Liver (tissue), 9 donors: Measurements from ENCODE around the gene COL20A1. TPM values are rescaled to one million over a fixed set of nuclear protein-coding genes. Genes with fewer than 3 reads are reported as not detected.

ENCODE experiments used
- DNase-seq: peaks from one replicate; pipeline ENCODE4 v3.0.0-alpha.2; 2017; ENCODE audit warnings: low spot score
- H3K27ac ChIP-seq, 2 donors: one replicate each; pipeline ENCODE4 v1.7.0; 2013; ENCODE audit warnings: inconsistent platforms in 2 of 2, low read length in 2 of 2, control low read depth in 1 of 2, low read depth in 1 of 2, mild to moderate bottlenecking in 1 of 2
- H3K27me3 ChIP-seq, 4 donors: one replicate each; pipeline versions ENCODE4 v1.6.1 to v1.7.0; 2013; ENCODE audit warnings: low read length in 3 of 4, inconsistent platforms in 1 of 4, mild to moderate bottlenecking in 1 of 4, moderate library complexity in 1 of 4; ENCODE audit not compliant: control insufficient read depth in 4 of 4, insufficient read depth in 4 of 4
- H3K36me3 ChIP-seq, 4 donors: one replicate each; pipeline versions ENCODE4 v1.6.1 to v1.7.0; 2013; ENCODE audit warnings: low read length in 3 of 4, mild to moderate bottlenecking in 3 of 4, low read depth in 1 of 4, moderate library complexity in 1 of 4; ENCODE audit not compliant: control insufficient read depth in 4 of 4, insufficient read depth in 3 of 4
- H3K4me1 ChIP-seq, 4 donors: one replicate each; pipeline versions ENCODE4 v1.6.1 to v1.7.0; 2013; ENCODE audit warnings: low read length in 3 of 4, mild to moderate bottlenecking in 3 of 4, moderate library complexity in 1 of 4; ENCODE audit not compliant: control insufficient read depth in 4 of 4, insufficient read depth in 4 of 4
- H3K4me3 ChIP-seq, 3 donors: one replicate each; pipeline versions ENCODE4 v1.6.1 to v1.7.0; 2013; ENCODE audit warnings: low read length in 3 of 3, control low read depth in 1 of 3, low read depth in 1 of 3, mild to moderate bottlenecking in 1 of 3
- H3K9ac ChIP-seq, 2 donors: one replicate each; pipeline ENCODE4 v1.7.0; 2013; ENCODE audit warnings: low read length in 2 of 2, mild to moderate bottlenecking in 2 of 2, moderate library complexity in 2 of 2, control low read depth in 1 of 2, low read depth in 1 of 2
- H3K9me3 ChIP-seq, 4 donors: one replicate each; pipeline versions ENCODE4 v1.6.1 to v1.7.0; 2013; ENCODE audit warnings: low read length in 3 of 4; ENCODE audit not compliant: control insufficient read depth in 4 of 4
- CTCF ChIP-seq: fragments of 150-350 bp; IDR thresholded peaks from 2 replicates; pipeline ENCODE4 v1.5.1; 2017; ENCODE audit warnings: improper control_type of control experiment, low read depth, low read length; ENCODE audit not compliant: missing input control
- EGR1 ChIP-seq, 2 donors: IDR thresholded peaks; 2 replicates each; pipeline ENCODE4 v1.6.1; 2016 to 2018; ENCODE audit warnings: antibody characterized with exemption in 2 of 2, low read depth in 2 of 2
- FOXA2 ChIP-seq: IDR thresholded peaks from 2 replicates; pipeline ENCODE4 v1.6.1; 2016; ENCODE audit warnings: antibody characterized with exemption
- GABPA ChIP-seq, 2 donors: IDR thresholded peaks in 1 of 2; conservative IDR thresholded peaks in 1 of 2; 2 replicates each; pipeline ENCODE4 v1.6.1; 2016; ENCODE audit warnings: antibody characterized with exemption in 2 of 2, mild to moderate bottlenecking in 1 of 2, moderate library complexity in 1 of 2
- HNF4A ChIP-seq, 2 donors: conservative IDR thresholded peaks; 2 replicates each; pipeline ENCODE4 v1.6.1; 2016; ENCODE audit warnings: antibody characterized with exemption in 2 of 2, mild to moderate bottlenecking in 2 of 2
- HNF4G ChIP-seq: IDR thresholded peaks from 2 replicates; pipeline ENCODE4 v1.6.1; 2016; ENCODE audit warnings: antibody characterized with exemption
- JUND ChIP-seq, 2 donors: IDR thresholded peaks; 2 replicates each; pipeline ENCODE4 v1.6.1; 2016; ENCODE audit warnings: antibody characterized with exemption in 2 of 2
- NR2F2 ChIP-seq: IDR thresholded peaks from 2 replicates; pipeline ENCODE4 v1.6.1; 2016; ENCODE audit warnings: antibody characterized with exemption
- RAD21 ChIP-seq, 2 donors: IDR thresholded peaks; 2 replicates each; pipeline ENCODE4 v1.6.1; 2016; ENCODE audit warnings: antibody characterized with exemption in 2 of 2, mild to moderate bottlenecking in 2 of 2
- REST ChIP-seq: IDR thresholded peaks from 2 replicates; pipeline ENCODE4 v1.6.1; 2016; ENCODE audit warnings: antibody characterized with exemption, mild to moderate bottlenecking
- RXRA ChIP-seq, 2 donors: IDR thresholded peaks; 2 replicates each; pipeline ENCODE4 v1.6.1; 2017 to 2018; ENCODE audit warnings: antibody characterized with exemption in 2 of 2, mild to moderate bottlenecking in 1 of 2
- SP1 ChIP-seq: IDR thresholded peaks from 2 replicates; pipeline ENCODE4 v1.6.1; 2018; ENCODE audit warnings: antibody characterized with exemption, mild to moderate bottlenecking
- TAF1 ChIP-seq: conservative IDR thresholded peaks from 2 replicates; pipeline ENCODE4 v1.6.1; 2016; ENCODE audit warnings: antibody characterized with exemption, mild to moderate bottlenecking
- YY1 ChIP-seq: IDR thresholded peaks from 2 replicates; pipeline ENCODE4 v1.6.1; 2016; ENCODE audit warnings: antibody characterized with exemption, mild to moderate bottlenecking
- ZBTB33 ChIP-seq: IDR thresholded peaks from 2 replicates; pipeline ENCODE4 v1.6.1; 2016; ENCODE audit warnings: antibody characterized with exemption
- WGBS: extraction: QIAGEN DNeasy Blood & Tissue Kit; methylation state at CpG from one replicate; pipeline ENCODE4 v1.1.7; 2013; 5-methylcytosine and 5-hydroxymethylcytosine counted together
- polyA plus RNA-seq, 2 donors: library from polyadenylated mRNA; stranded (reverse) in 1 of 2; unstranded in 1 of 2; fragments of 200-250 nt in 1 of 2; fragments of >200 nt in 1 of 2; fragmentation: Nextera tagmentation in 1 of 2; extraction: Ambion mirVana in 1 of 2; gene quantifications; one replicate each; pipeline versions ENCODE4 v1.2.1 to v1.2.3, GENCODE V29; 2013 to 2015
- total RNA-seq, 2 donors: library from RNA; depleted of rRNA; stranded (reverse); fragments of >200 nt; gene quantifications; one replicate each; pipeline ENCODE4 v1.2.3, GENCODE V29; 2014
- TF ChIP-seq, protein P1 (sequence below): IDR thresholded peaks from 2 replicates; pipeline ENCODE4 v1.6.1; 2016; ENCODE audit warnings: antibody characterized with exemption
- TF ChIP-seq, protein P2 (sequence below): IDR thresholded peaks from 2 replicates; pipeline ENCODE4 v1.6.1; 2016; ENCODE audit warnings: antibody characterized with exemption
- donor health status: healthy.
- donor health status: healthy.
- donor health status: healthy.
- donor health status: healthy.
- donor health status: healthy.

COL20A1 gene
- total and polyA plus RNA-seq, 4 donors = not detected

- peaks cover 0 to 4% (median 0%) of the 10 kb centered on the region in 4 donors for H3K9me3 ChIP-seq
- no peaks in the 10 kb centered on the region for H3K36me3 ChIP-seq
- 74% methylated on average over 21 of the region's 21 CpGs for WGBS
- no peak overlapping the region for H3K4me3 ChIP-seq
- H3K27ac ChIP-seq = no peak overlapping the region
- no peak overlapping the region for H3K9ac ChIP-seq
- no peak for DNase-seq
- H3K4me1 ChIP-seq = no peaks in the 10 kb centered on the region
- H3K27me3 ChIP-seq = no peaks in the 10 kb centered on the region
- no peak for TF ChIP-seq NR2F2
- TF ChIP-seq JUND (IDR thresholded peaks at IDR 0.05) = no peak
- TF ChIP-seq EGR1 (IDR thresholded peaks at IDR 0.05; ENCODE audit: low read depth in 2 of 2) = no peak
These were observed 35.8 kb downstream of the COL20A1 start for GRCh38 chr20:63328718-63329275.

GRCh38 chr20:63329331-63330083 lies 36.5 kb downstream of the COL20A1 start:
- no peaks in the 10 kb centered on the region for H3K4me1 ChIP-seq
- H3K4me3 ChIP-seq = no peak overlapping the region
- WGBS = 86% methylated on average over 18 of the region's 18 CpGs
- no peak overlapping the region for H3K27ac ChIP-seq
- no peak for DNase-seq
- H3K9ac ChIP-seq = no peak overlapping the region
- no peak for TF ChIP-seq RXRA (IDR thresholded peaks at IDR 0.05)
- no peak for TF ChIP-seq HNF4G
- no peak for TF ChIP-seq EGR1 (IDR thresholded peaks at IDR 0.05; ENCODE audit: low read depth in 2 of 2)
- TF ChIP-seq HNF4A (conservative IDR thresholded peaks at IDR 0.05) = no peak
- no peak for TF ChIP-seq FOXA2
- no peaks in the 10 kb centered on the region for H3K36me3 ChIP-seq
- peaks cover 0 to 4% (median 0%) of the 10 kb centered on the region in 4 donors for H3K9me3 ChIP-seq
- no peaks in the 10 kb centered on the region for H3K27me3 ChIP-seq

GRCh38 chr20:63330084-63330760 lies 37.2 kb downstream of the COL20A1 start:
- Histone ChIP-seq H3K9ac (no peak overlapping the region), H3K36me3 (no peaks in the 10 kb centered on the region), H3K9me3 (peaks cover 0 to 4% (median 0%) of the 10 kb centered on the region in 4 donors), H3K27me3 (no peaks in the 10 kb centered on the region), H3K27ac (no peak overlapping the region), H3K4me3 (no peak overlapping the region), H3K4me1 (no peaks in the 10 kb centered on the region)
- DNase-seq = no peak
- TF ChIP-seq NR2F2 (no peak), RAD21 (IDR thresholded peaks at IDR 0.05) (no peak), SP1 (no peak), YY1 (no peak), HNF4G (no peak), CTCF (no peak), ZBTB33 (no peak), FOXA2 (no peak), TAF1 (no peak), GABPA (IDR thresholded peaks at IDR 0.05 in 1 of 2, conservative IDR thresholded peaks at IDR 0.05 in 1 of 2) (no peak), HNF4A (conservative IDR thresholded peaks at IDR 0.05) (no peak), RXRA (IDR thresholded peaks at IDR 0.05) (no peak), JUND (IDR thresholded peaks at IDR 0.05) (no peak), EGR1 (IDR thresholded peaks at IDR 0.05; ENCODE audit: low read depth in 2 of 2) (no peak), REST (no peak)
- TF ChIP-seq, protein P1, sequence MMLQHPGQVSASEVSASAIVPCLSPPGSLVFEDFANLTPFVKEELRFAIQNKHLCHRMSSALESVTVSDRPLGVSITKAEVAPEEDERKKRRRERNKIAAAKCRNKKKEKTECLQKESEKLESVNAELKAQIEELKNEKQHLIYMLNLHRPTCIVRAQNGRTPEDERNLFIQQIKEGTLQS = no peak
- TF ChIP-seq, protein P2, sequence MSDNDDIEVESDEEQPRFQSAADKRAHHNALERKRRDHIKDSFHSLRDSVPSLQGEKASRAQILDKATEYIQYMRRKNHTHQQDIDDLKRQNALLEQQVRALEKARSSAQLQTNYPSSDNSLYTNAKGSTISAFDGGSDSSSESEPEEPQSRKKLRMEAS = no peak
- 90% methylated on average over 20 of the region's 20 CpGs for WGBS
